B cell (primary cell): ENCODE results near the gene HS2ST1. TPM values are rescaled to one million over a fixed set of nuclear protein-coding genes. Genes with fewer than 3 reads are reported as not detected.

ENCODE experiments used
- ATAC-seq: fragments of 200-7000 bp; cut with Tn5 transposase; one replicate; pipeline ENCODE4 v1.10.0; 2021; ENCODE audit warnings: low read depth, mild to moderate bottlenecking, moderate number of reproducible peaks, moderate library complexity
- CTCF ChIA-PET: fragments of 350-600 bp; sonication (Branson Sonifier 250); formaldehyde crosslinking; loops from one replicate; lab custom pipeline; 2021; ENCODE audit warnings: antibody characterized with exemption, inconsistent platforms; lab: Charles Lee
- POLR2A ChIA-PET: fragments of 350-600 bp; sonication (Branson Sonifier 250); formaldehyde crosslinking; loops from one replicate; lab custom pipeline; 2021; ENCODE audit warnings: antibody characterized with exemption; lab: Charles Lee
- DNase-seq: peaks from one replicate; pipeline ENCODE4 v3.0.0; 2013
- H2AFZ ChIP-seq: 2 replicates; pipeline ENCODE4 v1.6.1; 2012; ENCODE audit warnings: mild to moderate bottlenecking, low read depth, low read length; ENCODE audit not compliant: insufficient read depth, poor library complexity, severe bottlenecking
- H3K27ac ChIP-seq, 2 donors: 1 replicate in 1 of 2; 2 replicates in 1 of 2; pipeline ENCODE4 v1.5.1; 2012 to 2013; ENCODE audit warnings: low read length in 2 of 2, mild to moderate bottlenecking in 2 of 2, moderate library complexity in 1 of 2
- H3K27me3 ChIP-seq, 4 experiments: fragments of 200-600 bp in 1 of 4; sonication (generic) in 1 of 4; replicated peaks in 1 of 4; 1 replicate in 2 of 4; 2 replicates in 2 of 4; pipeline versions ENCODE4 v1.6.1 to v1.7.0; 2013 to 2016; ENCODE audit warnings: low read length in 3 of 4, mild to moderate bottlenecking in 2 of 4, mixed read lengths in 1 of 4, moderate library complexity in 1 of 4; ENCODE audit not compliant: insufficient read depth in 4 of 4, control insufficient read depth in 3 of 4; ENCODE audit errors: control extremely low read depth in 1 of 4
- H3K36me3 ChIP-seq, 2 experiments: replicated peaks in 1 of 2; 1 replicate in 1 of 2; 2 replicates in 1 of 2; pipeline versions ENCODE4 v1.6.1 to v1.7.1; 2013; ENCODE audit warnings: low read length in 1 of 2; ENCODE audit not compliant: insufficient read depth in 2 of 2, control insufficient read depth in 1 of 2; ENCODE audit errors: control extremely low read depth in 1 of 2, extremely low read depth in 1 of 2
- H3K4me1 ChIP-seq, 2 donors: fragments of 200-600 bp in 1 of 2; sonication (generic) in 1 of 2; 1 replicate in 1 of 2; 2 replicates in 1 of 2; pipeline versions ENCODE4 v1.5.1 to v1.6.1; 2013 to 2017; ENCODE audit warnings: low read length in 2 of 2; ENCODE audit not compliant: control insufficient read depth in 2 of 2, insufficient read depth in 2 of 2
- H3K4me2 ChIP-seq: replicated peaks from 2 replicates; pipeline ENCODE3; 2012; ENCODE audit warnings: mild to moderate bottlenecking, low read depth, low read length; ENCODE audit not compliant: poor library complexity, severe bottlenecking
- H3K4me3 ChIP-seq, 5 experiments: fragments of 200-600 bp in 1 of 5; sonication (generic) in 1 of 5; 1 replicate in 3 of 5; 2 replicates in 2 of 5; pipeline versions ENCODE4 v1.5.1 to v1.7.0; 2011 to 2016; ENCODE audit warnings: low read length in 4 of 5, mild to moderate bottlenecking in 4 of 5, low read depth in 2 of 5, control low read depth in 1 of 5, moderate library complexity in 1 of 5; ENCODE audit not compliant: insufficient read depth in 1 of 5; ENCODE audit errors: control extremely low read depth in 1 of 5, extremely low read depth in 1 of 5
- H3K79me2 ChIP-seq: fragments of 200-600 bp; sonication (generic); one replicate; pipeline ENCODE4 v1.6.0; 2016; ENCODE audit warnings: low read length; ENCODE audit not compliant: control insufficient read depth, insufficient read depth
- H3K9ac ChIP-seq: fragments of 200-600 bp; sonication (generic); 2 replicates; pipeline ENCODE4 v1.6.1; 2017; ENCODE audit warnings: mild to moderate bottlenecking, low read length, moderate library complexity
- H3K9me3 ChIP-seq, 3 donors: one replicate each; pipeline versions ENCODE4 v1.6.1 to v1.7.1; 2013; ENCODE audit warnings: low read length in 2 of 3; ENCODE audit not compliant: control insufficient read depth in 2 of 3, insufficient read depth in 1 of 3; ENCODE audit errors: control extremely low read depth in 1 of 3
- H4K20me1 ChIP-seq: 2 replicates; pipeline ENCODE4 v1.6.0; 2012; ENCODE audit warnings: mild to moderate bottlenecking, low read length; ENCODE audit not compliant: insufficient read depth, control insufficient read depth, poor library complexity, severe bottlenecking
- H3K27ac Mint-ChIP-seq: one replicate; pipeline ENCODE4 v1.8.0; 2021; ENCODE audit warnings: mixed read lengths
- H3K27me3 Mint-ChIP-seq: one replicate; pipeline ENCODE4 v1.8.0; 2021; ENCODE audit warnings: mixed read lengths
- H3K4me1 Mint-ChIP-seq: one replicate; pipeline ENCODE4 v1.8.0; 2021; ENCODE audit warnings: mixed read lengths
- H3K4me3 Mint-ChIP-seq: one replicate; pipeline ENCODE4 v1.8.0; 2021; ENCODE audit warnings: mixed read lengths
- H3K9me3 Mint-ChIP-seq: one replicate; pipeline ENCODE4 v1.8.0; 2022; ENCODE audit warnings: mixed read lengths; ENCODE audit not compliant: insufficient read depth
- CTCF ChIP-seq: fragments of 200-600 bp; IDR thresholded peaks from one replicate; pipeline ENCODE4 v1.8.0; 2022; ENCODE audit warnings: antibody characterized with exemption, mild to moderate bottlenecking
- EZH2 ChIP-seq: IDR thresholded peaks from 2 replicates; pipeline ENCODE4 v1.6.1; 2012; ENCODE audit warnings: borderline replicate concordance, low read depth, mild to moderate bottlenecking, moderate library complexity, low read length; ENCODE audit not compliant: insufficient read depth, poor library complexity, severe bottlenecking
- WGBS: methylation state at CpG from one replicate; pipeline ENCODE4 v1.1.5; 2013; ENCODE audit warnings: missing lambda C conversion rate; ENCODE audit not compliant: insufficient coverage; 5-methylcytosine and 5-hydroxymethylcytosine counted together
- intact Hi-C: fragments of 100-400 bp; cut with micrococcal nuclease; formaldehyde crosslinking; loops from one replicate; pipeline ENCODE4 v1.10.0; 2022
- polyA plus RNA-seq: library from polyadenylated mRNA; depleted of rRNA; stranded (reverse); fragments of >200 nt; gene quantifications from 2 replicates; pipeline ENCODE4 v1.2.3, GENCODE V29; 2012
- total RNA-seq, 2 donors: library from RNA; stranded (reverse); fragments of 120-200 nt in 1 of 2; gene quantifications; 1 replicate in 1 of 2; 2 replicates in 1 of 2; pipeline versions ENCODE4 v1.2.3 to v1.2.4, GENCODE V29; 2013 to 2022

HS2ST1 gene
- total and polyA plus RNA-seq, 2 donors (not counting 1 experiment from before 2014, with no cell fraction given), result 3.0 to 16.9 TPM

- Mint-ChIP-seq H3K27ac (no peak overlapping the region), H3K9me3 (no peaks in the 10 kb centered on the region), H3K4me1 (no peaks in the 10 kb centered on the region), H3K4me3 (no peak overlapping the region), H3K27me3 (no peaks in the 10 kb centered on the region)
- intact Hi-C loops, result no loop called here
- Histone ChIP-seq H3K9ac (no peak overlapping the region), H3K4me1 (no peaks in the 10 kb centered on the region), H2AFZ (no peak overlapping the region), H3K4me3 (no peak overlapping the region), H3K9me3 (no peaks in the 10 kb centered on the region), H3K4me2 (no peak overlapping the region), H3K27ac (no peak overlapping the region), H4K20me1 (no peaks in the 10 kb centered on the region), H3K27me3 (no peaks in the 10 kb centered on the region), H3K36me3 (no peaks in the 10 kb centered on the region), H3K79me2 (no peaks in the 10 kb centered on the region)
- no peak for DNase-seq
- WGBS, result 83% methylated on average over 1 of the region's 3 CpGs
- ATAC-seq, result no peak
- ChIA-PET POLR2A (no interaction called here), CTCF (no interaction called here)
- TF ChIP-seq CTCF (no peak), EZH2 (no peak)
These were observed 201.0 kb downstream of the HS2ST1 start for GRCh38 chr1:87115317-87115890.

- H3K4me1 ChIP-seq, result no peaks in the 10 kb centered on the region
- no peak overlapping the region for H3K4me3 Mint-ChIP-seq
- ChIA-PET POLR2A (no interaction called here), CTCF (interaction anchor here (0.9 kb wide), 1 partner anchor 10 kb away, joined by 3 read pairs; no protein-coding TSS in a partner anchor)
- H3K27ac ChIP-seq, result no peak overlapping the region
- H3K27me3 Mint-ChIP-seq, result no peaks in the 10 kb centered on the region
- ATAC-seq (no peak), DNase-seq (no peak)
- no peaks in the 10 kb centered on the region for H4K20me1 ChIP-seq
- H3K27ac Mint-ChIP-seq, result no peak overlapping the region
- no peaks in the 10 kb centered on the region for H3K79me2 ChIP-seq
- H3K36me3 ChIP-seq, result no peaks in the 10 kb centered on the region
- H3K27me3 ChIP-seq, result no peaks in the 10 kb centered on the region
- no peaks in the 10 kb centered on the region for H3K4me1 Mint-ChIP-seq
- H3K4me2 ChIP-seq, result no peak overlapping the region
- no peak overlapping the region for H2AFZ ChIP-seq
- H3K9me3 ChIP-seq, result no peaks in the 10 kb centered on the region
- no peaks in the 10 kb centered on the region for H3K9me3 Mint-ChIP-seq
- H3K4me3 ChIP-seq, result no peak overlapping the region
- no peak for TF ChIP-seq CTCF
- no peak for TF ChIP-seq EZH2
- H3K9ac ChIP-seq, result no peak overlapping the region
- intact Hi-C loops, result no loop called here
- whole genome bisulfite sequencing, result 100% methylated on average over 2 of the region's 3 CpGs
These were observed 201.5 kb downstream of the HS2ST1 start for GRCh38 chr1:87115891-87116290.
